ENCODE data around the gene DDX4.
A peak's percentile ranks its signal among the peaks of the same experiment; 100 is the strongest.
"Not testable (repeated sequence)": the region's sequence is repeated elsewhere in the genome, so short reads cannot be mapped to it uniquely, and the experiment has no call there.

The DDX4 gene

DNA sequence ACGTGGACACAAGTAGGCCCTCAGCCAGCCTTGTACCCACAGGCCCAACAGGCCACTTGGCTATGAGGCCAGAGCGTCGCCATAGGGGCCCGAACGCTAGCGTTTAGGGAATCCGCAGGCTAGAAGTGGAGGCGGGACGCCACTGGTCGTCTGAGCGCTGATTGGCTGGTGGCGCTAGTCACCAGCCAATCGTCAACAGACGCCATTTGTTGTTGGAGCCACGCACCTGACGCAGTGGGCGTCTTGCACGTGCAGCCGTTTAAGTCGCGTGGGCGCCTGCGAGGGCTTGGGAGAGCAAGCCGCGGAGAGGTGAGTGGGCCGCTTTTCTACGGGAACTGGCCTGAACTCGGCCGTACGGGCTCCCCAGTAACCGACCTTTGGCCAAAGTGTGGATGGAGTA is at the start of gene DDX4:
Gene DDX4, plus strand, starts transcription at position 269 of the 400 bp plus-strand sequence. CDS start 903 bp downstream, outside the sequence.
- TF ChIP-seq, protein P1, sequence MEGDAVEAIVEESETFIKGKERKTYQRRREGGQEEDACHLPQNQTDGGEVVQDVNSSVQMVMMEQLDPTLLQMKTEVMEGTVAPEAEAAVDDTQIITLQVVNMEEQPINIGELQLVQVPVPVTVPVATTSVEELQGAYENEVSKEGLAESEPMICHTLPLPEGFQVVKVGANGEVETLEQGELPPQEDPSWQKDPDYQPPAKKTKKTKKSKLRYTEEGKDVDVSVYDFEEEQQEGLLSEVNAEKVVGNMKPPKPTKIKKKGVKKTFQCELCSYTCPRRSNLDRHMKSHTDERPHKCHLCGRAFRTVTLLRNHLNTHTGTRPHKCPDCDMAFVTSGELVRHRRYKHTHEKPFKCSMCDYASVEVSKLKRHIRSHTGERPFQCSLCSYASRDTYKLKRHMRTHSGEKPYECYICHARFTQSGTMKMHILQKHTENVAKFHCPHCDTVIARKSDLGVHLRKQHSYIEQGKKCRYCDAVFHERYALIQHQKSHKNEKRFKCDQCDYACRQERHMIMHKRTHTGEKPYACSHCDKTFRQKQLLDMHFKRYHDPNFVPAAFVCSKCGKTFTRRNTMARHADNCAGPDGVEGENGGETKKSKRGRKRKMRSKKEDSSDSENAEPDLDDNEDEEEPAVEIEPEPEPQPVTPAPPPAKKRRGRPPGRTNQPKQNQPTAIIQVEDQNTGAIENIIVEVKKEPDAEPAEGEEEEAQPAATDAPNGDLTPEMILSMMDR (IDR thresholded peaks at IDR 0.05; ENCODE audit: low read depth, low read length) = no peak
- no peak within 1 kb of the TSS for H3K4me3 ChIP-seq (replicated peaks in 1 of 2; ENCODE audit: low read depth in 2 of 2, low read length in 2 of 2)
- no peak for DNase-seq (ENCODE audit: low read depth in 2 of 2)

DNA sequence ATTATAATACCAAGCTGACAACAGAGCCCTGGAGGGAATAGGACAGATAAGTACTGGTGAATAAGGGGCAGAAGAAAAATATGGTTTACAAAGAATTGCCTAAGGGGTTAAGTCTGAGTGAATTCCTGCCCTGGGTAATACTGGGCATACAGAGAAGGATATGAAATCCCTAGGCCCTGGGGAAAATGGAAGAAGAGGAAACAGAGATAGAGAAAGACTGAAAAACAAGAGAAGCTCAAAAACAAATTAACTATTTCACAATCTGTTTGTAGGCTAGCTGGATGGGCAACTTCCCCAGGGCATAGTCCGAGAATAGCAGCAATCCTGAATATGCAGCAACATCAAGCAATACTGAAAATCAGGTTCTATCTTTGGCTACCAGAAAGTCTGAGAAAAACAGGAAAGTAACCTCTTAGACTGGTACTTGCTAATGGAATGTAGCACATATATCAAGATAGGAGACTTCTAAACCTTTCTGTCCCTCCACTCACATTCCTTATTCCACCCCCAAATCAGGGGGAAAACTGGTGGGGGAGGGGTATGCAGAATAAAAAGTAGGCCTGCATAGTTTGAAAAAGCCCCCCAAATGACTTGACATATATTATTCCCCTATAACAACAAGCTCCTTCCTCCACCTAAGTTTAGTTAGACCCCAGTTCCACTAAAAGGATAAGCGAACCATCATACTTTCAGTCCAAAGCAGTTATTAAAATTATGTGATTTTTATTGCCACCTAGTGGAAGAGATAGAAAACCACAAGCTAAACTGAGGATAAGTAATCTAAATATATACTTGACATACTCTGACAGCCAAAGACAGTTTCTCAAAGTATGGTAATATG is 46.4 kb upstream of the DDX4 start:
- peak; percentile 68 to 77 for DNase-seq (ENCODE audit: low read depth in 2 of 2)
- TF ChIP-seq, protein P1 (IDR thresholded peaks at IDR 0.05; ENCODE audit: low read depth, low read length) = peak; percentile 38
- H3K4me3 ChIP-seq (replicated peaks in 1 of 2; ENCODE audit: low read depth in 2 of 2, low read length in 2 of 2) = no peak overlapping the region

DNA sequence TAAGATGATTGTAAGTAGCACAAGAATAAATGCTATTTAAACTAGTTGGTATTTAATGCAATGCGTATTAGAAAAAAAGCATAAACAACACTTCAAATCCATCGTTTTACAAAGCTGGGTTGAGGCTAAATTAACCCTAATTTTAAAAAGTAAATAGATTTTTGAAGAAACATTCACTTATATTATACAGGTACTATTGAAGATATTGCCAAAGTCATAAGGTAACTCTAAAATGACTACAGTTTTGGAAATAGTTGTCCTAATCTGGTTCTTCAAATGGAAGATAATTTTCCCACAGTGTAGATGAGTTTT is 45.8 kb upstream of the DDX4 start:
- no peak for DNase-seq (ENCODE audit: low read depth in 2 of 2)
- TF ChIP-seq, protein P1 (IDR thresholded peaks at IDR 0.05; ENCODE audit: low read depth, low read length) = no peak
- H3K4me3 ChIP-seq (replicated peaks in 1 of 2; ENCODE audit: low read depth in 2 of 2, low read length in 2 of 2) = no peak overlapping the region

DNA sequence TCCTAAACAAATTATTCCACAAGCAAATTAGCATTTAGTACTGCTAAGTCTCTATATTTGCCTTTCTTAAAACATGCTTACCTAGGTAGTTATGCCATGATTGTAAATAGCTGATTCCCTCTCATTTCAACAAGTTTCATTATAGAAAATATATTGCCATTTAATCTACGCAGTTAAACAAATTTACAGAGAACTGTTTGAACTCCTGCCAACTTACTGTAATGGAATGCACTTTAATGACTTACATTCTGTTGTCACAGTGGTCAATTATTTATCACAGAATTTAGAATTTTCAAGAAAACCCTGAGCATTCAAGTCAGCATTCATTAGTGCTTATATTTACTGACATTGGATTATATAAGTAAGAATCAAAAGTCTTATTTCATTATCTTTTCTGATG is 45.4 kb upstream of the DDX4 start:
- H3K4me3 ChIP-seq (replicated peaks in 1 of 2; ENCODE audit: low read depth in 2 of 2, low read length in 2 of 2) = no peak overlapping the region
- no peak for DNase-seq (ENCODE audit: low read depth in 2 of 2)

DNA sequence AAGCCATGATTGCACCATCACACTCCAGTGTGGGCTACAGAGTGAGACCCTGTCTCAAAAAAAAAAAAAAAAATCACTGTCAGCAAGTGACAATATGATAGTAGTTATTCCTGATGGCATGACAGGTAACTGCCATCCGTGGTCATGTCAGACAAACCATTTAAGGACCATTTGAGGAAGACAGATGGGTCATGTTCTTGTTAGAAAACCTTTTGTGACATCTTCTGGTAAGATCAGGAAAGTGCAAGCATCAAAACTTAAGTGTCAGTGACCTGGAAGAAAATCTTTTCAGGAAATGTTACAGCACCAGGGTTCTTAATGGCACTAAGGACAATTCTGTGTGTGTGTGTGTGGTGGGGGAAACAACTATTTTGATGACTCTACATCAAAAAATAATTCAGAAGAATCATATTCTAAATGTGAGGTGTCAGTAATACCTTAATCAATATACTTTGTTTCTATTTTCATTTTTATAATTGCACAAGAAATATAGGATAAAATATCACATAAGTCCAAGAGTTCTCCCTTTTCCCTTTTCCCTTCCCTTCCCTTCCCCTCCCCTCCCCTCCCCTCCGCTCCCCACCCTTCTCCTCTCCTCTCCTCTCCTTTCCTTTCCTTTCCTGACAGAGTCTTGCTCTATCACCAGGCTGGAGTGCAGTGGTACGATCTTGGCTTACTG is 43.6 kb upstream of the DDX4 start:
- peak; percentile 59 to 64 for DNase-seq (ENCODE audit: low read depth in 2 of 2)
- no peak overlapping the region for H3K4me3 ChIP-seq (replicated peaks in 1 of 2; ENCODE audit: low read depth in 2 of 2, low read length in 2 of 2)
- TF ChIP-seq, protein P1 (IDR thresholded peaks at IDR 0.05; ENCODE audit: low read depth, low read length) = peak; percentile 48

More for the DNA sequence above, 45.4 kb upstream of the DDX4 start:
- TF ChIP-seq, protein P1 (IDR thresholded peaks at IDR 0.05; ENCODE audit: low read depth, low read length) = no peak

DNA sequence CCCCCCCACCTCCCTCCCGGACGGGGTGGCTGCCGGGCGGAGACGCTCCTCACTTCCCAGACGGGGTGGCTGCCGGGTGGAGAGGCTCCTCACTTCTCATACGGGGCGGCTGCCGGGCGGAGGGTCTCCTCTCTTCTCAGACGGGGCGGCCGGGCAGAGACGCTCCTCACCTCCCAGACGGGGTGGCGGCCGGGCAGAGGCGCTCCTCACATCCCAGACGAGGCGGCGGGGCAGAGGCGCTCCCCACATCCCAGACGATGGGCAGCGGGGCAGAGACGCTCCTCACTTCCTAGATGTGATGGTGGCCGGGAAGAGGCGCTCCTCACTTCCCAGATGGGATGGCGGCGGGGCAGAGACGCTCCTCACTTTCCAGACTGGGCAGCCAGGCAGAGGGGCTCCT is 41.2 kb upstream of the DDX4 start:
- DNase-seq (ENCODE audit: low read depth in 2 of 2); H3K4me3 ChIP-seq (replicated peaks in 1 of 2; ENCODE audit: low read depth in 2 of 2, low read length in 2 of 2): not testable (repeated sequence)

DNA sequence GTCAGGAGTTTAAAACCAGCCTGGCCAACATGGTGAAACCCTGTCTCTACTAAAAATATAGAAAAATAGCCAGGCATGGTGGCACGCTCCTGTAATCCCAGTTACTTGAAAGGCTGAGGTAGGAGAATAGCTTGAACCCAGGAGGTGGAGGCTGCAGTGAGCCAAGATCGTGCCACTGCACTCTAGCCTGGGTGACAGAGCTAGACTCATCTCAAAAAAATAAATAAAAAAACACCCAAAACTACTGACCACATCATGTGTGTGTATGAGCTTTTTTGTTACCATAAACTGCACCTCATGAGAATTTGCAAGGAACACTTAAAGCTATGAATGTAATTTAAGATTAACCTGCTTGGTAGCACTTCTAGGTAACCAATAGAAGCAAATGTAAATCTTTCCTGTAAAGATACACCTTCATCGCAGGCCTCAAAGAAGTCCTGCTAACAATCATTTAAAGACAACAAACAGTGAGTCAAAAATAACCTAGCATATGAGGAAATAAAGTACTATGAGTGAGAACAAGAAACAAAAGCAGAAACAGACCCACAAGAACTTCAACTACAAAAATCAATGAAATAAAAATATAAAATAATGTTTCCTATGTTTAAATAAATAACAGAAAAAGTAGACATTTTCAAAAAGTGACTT is 38.7 kb upstream of the DDX4 start:
- no peak for DNase-seq (ENCODE audit: low read depth in 2 of 2)
- TF ChIP-seq, protein P1 (IDR thresholded peaks at IDR 0.05; ENCODE audit: low read depth, low read length) = no peak
- H3K4me3 ChIP-seq (replicated peaks in 1 of 2; ENCODE audit: low read depth in 2 of 2, low read length in 2 of 2) = no peak overlapping the region

All from cardiac fibroblast (primary cell).